GM20431 (cell line): Measurements from ENCODE around the gene ECT2.
"Not testable (repeated sequence)": the region's sequence is repeated elsewhere in the genome, so short reads cannot be mapped to it uniquely, and the experiment has no call there.

Source experiments
- in situ Hi-C: fragments of 300-500 bp; cut with MseI, MboI; formaldehyde crosslinking; loops from one replicate; pipeline ENCODE4 v1.15.0; 2020; ENCODE audit warnings: low sequenced_read_pairs; ENCODE audit not compliant: unreplicated experiment

The ECT2 gene

DNA sequence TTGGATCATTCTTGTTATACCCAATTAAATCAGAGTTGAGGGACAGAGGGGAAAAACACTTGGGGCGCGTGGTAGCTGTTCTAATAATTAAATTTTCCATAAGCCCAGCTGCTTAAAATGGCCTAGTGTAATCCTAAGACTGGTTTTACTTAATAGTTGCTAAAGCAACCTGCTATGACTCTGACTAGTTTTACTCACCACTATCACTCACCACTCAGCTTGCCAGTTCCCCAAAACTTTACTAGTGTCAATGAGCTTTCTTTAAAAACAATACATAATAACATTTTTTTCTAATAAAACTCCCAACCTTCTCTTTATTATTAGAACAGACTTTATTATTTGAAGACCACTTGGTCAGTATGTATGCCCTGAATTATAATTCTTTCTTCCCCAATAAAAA, 49.6 kb downstream of the ECT2 start:
- in situ Hi-C loops, result no loop called here

DNA sequence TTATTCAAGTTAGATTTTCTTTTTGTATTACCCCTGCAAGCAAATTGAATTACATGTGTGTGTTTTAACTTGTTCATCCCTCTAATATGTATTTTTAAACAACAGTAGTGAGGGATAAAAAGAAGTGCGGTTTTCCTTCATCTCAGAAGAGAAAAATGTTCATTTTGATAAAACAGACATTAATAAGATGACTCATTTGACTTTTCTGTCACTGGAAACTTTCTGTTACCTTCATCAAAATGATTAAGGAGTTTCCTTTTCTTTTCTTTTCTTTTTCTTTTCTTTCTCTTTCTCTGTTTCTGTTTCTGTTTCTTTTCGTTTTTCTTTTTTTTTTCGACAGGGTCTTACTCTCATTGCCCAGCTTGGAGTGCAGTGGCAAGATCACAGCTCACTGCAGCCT, 53.0 kb downstream of the ECT2 start:
- in situ Hi-C loops, result no loop called here

DNA sequence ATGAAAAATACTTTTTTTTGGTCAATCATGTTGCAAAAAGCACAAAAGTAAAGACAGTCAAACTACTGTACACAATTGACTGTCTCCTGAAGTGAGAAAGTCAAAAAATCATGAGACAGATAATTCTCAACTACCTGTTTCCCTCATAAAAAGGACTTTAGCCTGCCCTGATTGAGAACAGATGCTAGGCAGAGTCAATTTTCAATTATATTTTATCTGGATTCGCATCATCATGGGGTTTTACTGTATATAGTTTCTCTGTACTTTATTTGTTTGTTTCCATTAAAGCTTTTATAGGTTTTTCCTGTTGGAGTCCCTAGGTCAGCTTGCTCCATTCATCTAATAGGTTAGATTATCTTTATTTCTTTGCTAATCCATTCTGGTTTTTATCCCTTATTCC, 53.8 kb downstream of the ECT2 start:
- in situ Hi-C loops, result no loop called here

DNA sequence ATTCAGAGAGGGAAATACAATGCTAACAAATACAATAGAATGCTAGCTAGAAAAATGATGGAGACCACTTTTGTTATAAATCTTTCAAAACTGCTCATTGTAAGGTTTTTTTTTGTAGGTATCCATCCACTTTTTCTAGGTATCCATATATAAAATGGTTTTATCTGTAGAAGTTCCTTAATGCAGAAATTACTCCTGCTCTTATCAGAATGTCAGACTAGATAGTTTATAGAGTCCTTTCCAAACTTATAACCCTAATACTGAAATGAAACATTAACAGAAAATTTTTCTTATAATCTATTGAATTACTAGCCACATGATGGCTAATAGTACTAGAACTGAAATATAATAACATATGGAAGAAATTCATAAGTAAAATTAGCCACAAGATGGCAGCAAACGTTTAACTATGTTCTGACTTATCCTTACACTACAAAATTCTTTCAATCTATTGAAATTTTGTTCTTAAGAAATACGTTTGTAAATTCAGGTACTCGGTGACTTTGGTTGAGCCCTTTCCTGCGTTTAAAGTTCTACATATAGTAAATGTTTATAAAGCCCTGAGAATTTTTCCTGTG, 58.5 kb downstream of the ECT2 start:
- in situ Hi-C loops, result no loop called here

DNA sequence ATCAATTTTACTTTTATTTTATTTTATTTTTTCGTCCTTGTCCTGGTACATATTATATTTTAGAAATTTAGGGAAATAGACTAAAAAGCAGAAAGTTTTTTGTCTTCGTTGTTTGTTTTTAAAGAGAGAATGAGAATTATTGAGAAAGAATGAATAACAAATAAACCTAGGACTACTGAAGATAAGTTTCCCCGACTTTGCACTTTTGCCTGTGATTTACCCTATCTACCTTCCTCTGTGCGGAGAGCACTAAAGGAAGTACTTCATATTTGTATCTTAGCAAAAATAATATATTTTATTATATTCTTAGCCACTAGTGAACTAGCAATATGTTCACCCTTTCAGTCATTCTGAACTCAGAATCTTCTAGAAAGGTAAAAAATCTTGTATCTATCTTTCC, 60.6 kb downstream of the ECT2 start:
- in situ Hi-C loops, result no loop called here

DNA sequence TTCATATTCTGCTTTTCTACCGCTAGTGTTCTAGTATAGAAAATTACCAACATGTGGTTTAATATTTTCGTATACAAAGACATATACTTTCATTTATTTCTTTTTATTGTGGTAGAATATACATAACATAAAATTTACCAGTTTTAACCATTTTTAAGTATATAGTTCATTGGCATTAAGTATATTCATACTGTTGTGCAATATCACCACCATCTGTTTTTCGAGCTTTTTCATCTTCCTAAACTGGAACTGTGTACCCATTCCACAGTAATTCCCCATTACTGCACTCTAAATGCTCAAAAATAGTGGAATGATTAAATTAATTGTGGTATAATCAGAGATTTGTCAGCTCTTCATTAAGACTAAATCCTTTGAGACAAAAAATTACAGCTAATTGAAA, 62.9 kb downstream of the ECT2 start:
- in situ Hi-C loops, result no loop called here

DNA sequence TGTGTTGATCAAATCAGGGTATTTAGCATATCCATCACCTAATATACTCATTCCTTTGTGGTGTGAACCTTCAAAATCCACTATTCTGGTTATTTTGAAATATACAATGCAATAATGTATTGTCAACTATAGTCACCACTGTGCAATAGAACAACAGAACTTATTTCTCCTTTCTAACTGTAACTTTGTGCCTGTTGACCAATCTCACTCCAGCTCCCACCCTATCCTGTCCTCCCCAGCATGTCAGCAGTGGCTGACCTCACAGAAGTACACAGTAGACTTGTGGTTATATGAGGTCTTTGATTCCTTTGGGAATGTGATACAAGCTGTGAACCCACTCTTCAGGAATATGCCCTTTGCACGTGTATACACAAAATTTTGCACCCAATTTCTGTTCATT, 64.2 kb downstream of the ECT2 start:
- in situ Hi-C loops, result no loop called here

DNA sequence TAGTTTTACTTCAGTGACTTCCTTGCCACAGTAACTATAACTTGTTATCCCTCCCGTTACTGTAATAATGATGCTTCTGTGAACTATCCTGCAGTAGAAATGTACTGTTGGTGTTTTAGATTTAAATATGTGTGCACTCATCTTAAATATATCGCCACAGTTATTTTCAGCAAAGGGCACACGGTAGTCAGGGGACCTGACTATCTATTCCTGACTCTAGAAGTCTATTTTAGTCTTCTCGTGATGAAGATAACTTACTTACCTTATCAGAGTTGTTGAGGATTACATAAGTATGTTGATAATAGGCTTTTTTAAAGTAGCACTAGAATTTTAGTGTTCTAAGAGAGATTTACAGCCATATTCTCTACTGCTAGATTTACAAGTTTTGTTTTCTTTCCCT, 65.3 kb downstream of the ECT2 start:
- in situ Hi-C loops, result no loop called here

DNA sequence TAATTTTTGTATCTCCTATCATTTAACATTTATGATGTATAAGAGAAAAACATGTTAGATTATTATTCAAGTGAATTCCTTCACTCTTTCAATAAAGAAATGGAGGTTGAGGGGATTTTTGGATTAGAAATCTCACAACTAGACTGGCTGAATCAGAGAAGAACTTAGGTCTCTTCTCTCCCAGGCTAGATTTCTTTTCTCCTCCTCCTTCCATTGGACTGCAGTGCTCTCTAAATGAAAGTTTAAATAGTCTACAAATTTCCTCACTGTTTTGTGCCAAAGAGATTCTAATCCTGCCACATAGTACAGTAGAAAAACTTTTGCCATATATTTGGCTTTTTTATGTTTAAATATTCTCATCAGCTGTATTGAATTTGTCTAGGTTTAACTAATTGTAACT, 65.8 kb downstream of the ECT2 start:
- in situ Hi-C loops, result no loop called here

DNA sequence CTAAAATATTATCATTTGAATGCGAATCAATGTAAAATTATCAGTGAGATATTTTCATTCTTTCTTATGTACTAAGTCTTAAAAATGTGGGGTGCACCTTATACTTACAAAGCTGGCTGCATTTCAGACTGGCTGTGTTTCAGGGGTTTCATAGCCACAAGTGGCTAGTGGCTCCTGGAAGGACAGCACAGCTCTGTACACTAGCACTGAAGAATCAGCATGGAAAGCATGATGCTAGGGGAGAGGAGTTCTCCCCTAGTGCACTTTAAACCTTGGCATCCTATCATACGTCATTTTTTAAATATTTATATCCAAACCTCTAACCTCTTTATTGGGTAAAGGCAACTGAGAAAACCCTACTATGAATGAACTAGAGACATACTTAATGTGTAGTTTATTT, 66.4 kb downstream of the ECT2 start:
- in situ Hi-C loops, result no loop called here

DNA sequence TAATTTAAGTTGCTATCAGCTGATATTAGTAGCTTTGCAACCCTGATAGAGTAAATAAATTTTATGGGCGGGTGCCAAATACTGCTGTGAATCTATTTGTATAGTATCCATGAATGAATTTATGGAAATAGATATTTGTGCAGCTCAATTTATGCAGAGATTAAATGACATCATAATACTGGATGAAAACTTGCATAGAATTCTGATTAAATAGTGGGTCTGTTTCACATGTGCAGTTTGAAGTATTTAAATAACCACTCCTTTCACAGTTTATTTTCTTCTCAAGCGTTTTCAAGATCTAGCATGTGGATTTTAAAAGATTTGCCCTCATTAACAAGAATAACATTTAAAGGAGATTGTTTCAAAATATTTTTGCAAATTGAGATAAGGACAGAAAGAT, 70.0 kb downstream of the ECT2 start:
- in situ Hi-C loops, result no loop called here

DNA sequence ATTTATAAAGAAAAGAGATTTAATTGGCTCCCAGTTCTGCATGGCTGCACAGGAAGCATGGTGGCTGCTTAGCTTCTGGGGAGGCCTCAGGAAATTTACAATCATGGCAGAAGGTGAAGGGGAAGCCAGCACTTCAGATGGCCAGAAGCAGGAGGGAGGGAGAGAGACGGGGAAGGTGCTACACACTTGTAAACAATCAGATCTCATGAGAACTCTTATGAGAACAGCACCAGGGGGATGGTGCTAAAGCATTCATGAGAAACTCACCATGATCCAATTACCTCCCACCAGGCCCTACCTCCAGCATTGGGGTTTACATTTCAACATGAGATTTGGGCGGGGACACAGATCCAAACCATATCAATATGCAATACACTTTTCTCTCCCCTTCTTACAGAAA, 73.7 kb downstream of the ECT2 start:
- in situ Hi-C loops, result no loop called here

DNA sequence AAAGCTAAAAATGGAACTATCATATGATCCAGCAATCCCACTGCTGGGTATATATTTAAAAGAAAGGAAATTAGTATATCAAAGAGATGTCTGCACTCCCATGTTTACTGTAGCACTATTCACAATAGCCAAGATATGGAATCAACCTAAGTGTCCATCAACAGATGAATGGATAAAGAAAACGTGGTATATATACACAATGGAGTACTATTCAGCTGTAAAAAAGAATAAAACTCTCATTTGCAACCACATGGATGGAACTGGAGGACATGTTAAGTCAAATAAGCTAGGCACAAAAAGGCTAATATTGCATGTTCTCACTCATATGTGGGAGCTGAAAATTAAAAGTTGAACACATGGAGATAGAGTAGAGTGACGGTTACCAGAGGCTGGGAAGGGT, 76.7 kb downstream of the ECT2 start:
- in situ Hi-C loops, result not testable (repeated sequence)

DNA sequence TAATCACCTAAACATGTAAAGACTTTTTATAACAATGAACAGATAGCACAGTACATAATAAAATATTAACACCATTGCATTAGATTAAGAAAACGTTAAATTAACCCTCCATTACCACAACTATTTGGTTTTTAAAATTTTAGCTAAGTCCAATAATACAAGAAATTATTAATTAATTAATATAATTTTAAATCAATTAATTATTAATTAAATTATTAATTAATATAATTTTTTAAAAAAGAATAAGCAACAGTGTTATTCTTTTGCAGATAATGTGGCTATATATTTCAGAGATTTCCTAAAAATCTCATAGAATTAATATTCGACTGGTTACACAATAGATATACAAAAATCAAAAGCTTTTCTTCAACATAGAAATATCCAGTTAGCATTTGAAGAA, 82.5 kb downstream of the ECT2 start:
- in situ Hi-C loops, result no loop called here

DNA sequence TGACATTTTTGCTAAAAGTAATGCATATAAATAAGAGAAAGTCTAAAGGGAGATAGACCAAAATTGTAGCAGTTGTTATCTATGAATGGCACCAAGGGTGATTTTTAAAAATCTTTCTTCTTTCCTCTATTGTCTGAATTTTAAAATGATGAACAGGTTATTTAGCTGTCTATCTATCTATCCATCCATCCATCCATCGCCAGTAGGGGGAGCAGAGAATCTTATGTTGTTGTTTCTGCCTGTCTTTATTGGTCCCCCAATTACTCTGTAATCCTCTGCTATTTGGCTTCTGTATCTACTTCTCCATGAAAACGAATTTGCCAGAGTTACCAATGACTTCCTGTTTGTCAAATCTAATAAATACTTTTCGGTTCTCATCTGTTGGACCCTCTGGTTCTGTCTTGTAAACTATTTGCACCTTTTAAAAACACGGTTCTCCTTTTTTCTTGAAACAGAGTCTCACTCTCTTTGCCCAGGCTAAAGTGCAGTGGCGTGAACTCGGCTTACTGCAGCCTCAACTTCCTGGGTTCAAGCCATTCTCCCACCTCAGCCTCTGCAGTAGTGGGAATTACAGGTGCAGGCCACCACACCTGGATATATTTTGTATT, 86.0 kb downstream of the ECT2 start:
- in situ Hi-C loops, result no loop called here

DNA sequence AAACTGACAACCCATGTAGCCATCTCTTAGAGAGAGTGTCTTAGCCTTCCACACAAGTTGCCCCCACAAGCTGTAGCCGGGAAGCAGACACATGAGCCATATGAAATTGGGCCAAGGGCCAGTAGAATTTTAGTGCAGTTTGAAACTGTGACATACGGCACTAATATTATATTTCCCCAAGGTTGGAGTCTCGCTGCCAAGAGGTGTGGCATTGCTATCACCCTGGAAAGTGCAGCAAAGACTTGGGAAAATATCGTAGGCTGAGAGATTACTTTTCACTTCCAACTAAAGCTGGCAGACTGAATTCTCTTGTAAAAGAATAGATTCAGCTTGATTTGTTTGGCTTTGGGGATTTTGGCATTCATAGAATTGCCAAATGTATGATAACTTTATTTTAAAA, 89.2 kb downstream of the ECT2 start:
- in situ Hi-C loops, result no loop called here

DNA sequence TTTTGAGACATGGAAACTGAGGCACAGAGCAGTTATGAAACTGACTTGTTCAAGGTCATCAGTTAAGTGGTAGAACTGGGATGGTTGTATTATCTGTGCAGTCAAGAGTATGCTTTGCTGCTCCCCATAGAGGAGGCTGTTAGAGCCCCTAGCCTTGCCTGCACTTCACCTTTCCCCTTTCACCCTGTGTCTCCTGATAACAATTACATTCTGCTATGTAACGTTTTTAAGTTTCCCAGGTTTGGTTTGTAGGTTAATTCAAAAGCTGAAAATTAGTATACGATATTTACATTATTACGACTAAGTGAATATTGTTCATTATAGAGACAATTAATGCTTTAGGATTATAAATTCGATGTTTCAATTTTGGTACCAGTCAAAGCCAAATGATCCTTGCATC, 89.9 kb downstream of the ECT2 start:
- in situ Hi-C loops, result no loop called here

DNA sequence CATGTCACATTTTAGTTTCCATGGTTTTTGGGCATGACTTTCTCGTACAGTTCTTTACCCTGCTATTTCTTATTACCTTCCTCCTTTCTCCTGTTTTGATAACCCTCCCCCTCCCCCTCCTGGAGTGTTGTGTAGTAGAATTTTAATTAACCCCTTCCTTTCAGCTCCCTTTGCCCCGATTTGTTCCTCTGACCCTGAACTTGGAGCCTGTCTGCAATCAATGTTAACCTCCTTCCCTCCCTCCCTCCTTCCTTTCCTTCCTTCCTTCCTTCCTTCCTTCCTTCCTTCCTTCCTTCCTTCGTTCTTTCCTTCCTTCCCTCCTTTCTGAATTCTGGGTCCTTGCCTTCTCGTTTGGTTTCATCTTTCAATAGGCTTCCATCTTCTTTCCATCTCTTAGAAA, 90.4 kb downstream of the ECT2 start:
- in situ Hi-C loops, result no loop called here

DNA sequence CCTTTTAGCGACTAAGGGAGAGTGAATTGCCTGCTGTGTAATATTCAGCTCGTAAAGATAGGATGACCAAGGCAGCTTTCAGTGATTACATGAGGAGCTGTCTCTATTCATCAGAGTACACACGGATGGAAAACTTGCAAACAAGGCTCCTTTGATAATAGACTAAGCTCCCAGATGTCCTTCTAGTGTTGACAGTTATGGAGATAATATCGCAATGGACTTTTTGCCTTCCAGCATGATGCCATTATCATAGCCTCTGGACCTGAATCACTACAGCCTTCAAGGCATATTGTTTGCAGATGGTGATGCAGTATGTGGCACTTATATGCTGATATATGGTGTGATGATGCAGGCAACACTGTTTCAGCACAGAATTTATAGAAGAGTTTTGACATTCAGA, 93.9 kb downstream of the ECT2 start:
- in situ Hi-C loops, result no loop called here

DNA sequence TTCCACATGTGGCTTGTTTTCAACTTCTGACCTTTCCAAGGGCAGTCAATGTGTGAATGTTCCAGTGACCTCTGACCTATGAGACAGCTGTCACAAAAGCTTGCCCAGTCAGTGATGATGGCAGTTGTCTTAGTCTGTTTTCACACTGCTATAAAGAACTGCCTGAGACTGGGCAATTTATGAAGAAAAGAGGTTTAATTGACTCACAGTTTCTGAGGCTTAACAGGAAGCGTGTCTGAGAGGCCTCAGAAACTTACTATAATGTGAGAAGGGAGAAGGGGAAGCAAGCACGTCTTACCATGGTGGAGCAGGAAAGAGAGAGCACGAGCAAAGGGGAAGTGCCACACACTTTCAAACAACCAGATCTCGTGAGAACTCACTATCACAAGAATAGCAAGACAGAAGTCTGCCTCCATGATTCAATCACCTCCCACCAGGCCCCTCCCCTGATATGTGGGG, 95.6 kb downstream of the ECT2 start:
- in situ Hi-C loops, result no loop called here

DNA sequence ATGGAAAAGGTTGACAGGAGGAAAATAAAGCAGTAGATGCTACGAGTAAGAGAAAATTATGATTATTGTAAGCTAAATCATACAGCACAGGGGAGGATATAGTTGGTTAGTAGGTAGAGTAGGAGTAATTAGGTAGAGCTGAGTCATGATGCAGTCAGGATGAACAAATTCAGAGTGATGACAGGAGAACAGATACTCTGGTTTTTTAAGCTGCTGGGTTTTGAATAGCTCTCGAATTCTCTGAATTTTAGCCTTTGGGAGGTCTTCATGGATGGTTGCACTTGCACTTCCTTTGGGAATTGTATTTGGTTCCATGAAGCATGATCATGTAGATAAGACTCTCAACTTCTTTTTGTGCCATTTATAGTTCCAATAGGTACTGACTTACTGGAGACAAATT, 96.2 kb downstream of the ECT2 start:
- in situ Hi-C loops, result no loop called here

DNA sequence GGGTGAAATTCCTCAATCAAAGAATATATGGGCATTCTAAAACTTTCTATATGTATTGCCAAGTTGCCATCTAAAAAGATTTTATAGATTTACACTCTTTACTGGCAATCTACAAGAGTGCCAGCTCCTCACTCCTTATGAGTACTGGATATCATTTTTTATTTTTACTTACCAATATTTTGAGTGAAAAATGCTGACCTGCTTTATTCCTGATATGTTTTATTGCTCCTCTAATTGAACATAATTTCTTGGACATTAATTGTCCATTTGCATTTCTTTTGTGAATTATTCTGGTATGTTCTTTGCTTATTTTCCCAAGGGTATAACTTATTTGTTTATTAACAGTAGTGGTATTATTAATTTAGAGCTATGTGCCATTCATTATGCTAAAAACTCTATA, 96.8 kb downstream of the ECT2 start:
- in situ Hi-C loops, result no loop called here
